ENCODE results near the gene DHRS2. TPM values are rescaled to one million over a fixed set of nuclear protein-coding genes. Genes with fewer than 3 reads are reported as not detected.

DHRS2 gene
- total and polyA plus RNA-seq, 2 of the 13 experiments (the other 11 are each of a cell fraction or from before 2014, with no cell fraction given), result 1,621 to 3,021 TPM

DNA sequence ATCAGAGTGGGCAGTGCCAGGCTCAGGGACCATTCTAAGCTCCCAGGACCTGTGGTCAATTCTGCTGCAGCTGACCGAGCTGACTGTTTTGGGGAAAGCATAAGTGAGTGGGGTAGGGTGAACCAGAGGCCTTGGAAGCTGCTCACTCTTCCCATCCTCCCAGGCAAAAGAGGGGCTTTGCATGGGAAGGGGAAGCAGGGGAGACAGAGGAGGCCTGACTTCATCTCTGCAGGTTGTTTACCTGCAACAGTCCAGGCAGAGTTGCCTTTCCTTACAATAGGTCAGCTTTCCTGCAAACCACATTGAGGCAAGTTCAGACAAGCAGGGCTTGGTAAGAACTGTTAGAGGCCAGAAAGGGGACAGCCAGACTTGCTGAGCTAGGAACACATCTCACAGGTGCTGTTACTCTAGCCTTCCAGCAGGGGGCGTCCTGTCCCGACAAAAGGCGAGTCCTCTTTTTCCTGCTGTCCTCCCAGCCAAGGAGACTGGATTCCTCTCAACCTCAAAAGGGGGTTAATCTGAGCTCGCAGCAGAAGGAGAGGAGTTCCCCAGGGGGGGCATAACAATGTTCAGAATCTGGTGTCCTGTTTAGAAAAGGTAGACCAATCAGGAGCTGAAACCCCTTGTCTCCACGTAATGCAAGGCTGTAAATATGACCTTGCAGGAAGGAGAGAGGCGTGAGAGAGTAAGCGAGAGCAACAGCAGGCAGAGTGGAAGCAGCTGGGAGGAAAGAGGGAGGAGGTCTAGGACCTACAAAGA is 4.3 kb upstream of the DHRS2 start (continued):
- no peak for TF ChIP-seq ZNF703 (CRISPR knock-in tag; IDR thresholded peaks at IDR 0.05; ENCODE audit: borderline replicate concordance)
- TF ChIP-seq, protein P1, sequence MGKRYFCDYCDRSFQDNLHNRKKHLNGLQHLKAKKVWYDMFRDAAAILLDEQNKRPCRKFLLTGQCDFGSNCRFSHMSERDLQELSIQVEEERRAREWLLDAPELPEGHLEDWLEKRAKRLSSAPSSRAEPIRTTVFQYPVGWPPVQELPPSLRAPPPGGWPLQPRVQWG (CRISPR knock-in tag; IDR thresholded peaks at IDR 0.05; ENCODE audit: borderline replicate concordance, low read depth), result no peak
- TF ChIP-seq, protein P2, sequence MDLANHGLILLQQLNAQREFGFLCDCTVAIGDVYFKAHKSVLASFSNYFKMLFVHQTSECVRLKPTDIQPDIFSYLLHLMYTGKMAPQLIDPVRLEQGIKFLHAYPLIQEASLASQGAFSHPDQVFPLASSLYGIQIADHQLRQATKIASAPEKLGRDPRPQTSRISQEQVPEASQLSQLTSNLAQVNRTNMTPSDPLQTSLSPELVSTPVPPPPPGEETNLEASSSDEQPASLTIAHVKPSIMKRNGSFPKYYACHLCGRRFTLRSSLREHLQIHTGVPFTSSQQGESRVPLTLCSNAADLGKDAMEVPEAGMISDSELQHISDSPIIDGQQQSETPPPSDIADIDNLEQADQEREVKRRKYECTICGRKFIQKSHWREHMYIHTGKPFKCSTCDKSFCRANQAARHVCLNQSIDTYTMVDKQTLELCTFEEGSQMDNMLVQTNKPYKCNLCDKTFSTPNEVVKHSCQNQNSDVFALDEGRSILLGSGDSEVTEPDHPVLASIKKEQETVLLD (CRISPR knock-in tag; IDR thresholded peaks at IDR 0.05; ENCODE audit: low read depth), result no peak
- TF ChIP-seq, protein P3, sequence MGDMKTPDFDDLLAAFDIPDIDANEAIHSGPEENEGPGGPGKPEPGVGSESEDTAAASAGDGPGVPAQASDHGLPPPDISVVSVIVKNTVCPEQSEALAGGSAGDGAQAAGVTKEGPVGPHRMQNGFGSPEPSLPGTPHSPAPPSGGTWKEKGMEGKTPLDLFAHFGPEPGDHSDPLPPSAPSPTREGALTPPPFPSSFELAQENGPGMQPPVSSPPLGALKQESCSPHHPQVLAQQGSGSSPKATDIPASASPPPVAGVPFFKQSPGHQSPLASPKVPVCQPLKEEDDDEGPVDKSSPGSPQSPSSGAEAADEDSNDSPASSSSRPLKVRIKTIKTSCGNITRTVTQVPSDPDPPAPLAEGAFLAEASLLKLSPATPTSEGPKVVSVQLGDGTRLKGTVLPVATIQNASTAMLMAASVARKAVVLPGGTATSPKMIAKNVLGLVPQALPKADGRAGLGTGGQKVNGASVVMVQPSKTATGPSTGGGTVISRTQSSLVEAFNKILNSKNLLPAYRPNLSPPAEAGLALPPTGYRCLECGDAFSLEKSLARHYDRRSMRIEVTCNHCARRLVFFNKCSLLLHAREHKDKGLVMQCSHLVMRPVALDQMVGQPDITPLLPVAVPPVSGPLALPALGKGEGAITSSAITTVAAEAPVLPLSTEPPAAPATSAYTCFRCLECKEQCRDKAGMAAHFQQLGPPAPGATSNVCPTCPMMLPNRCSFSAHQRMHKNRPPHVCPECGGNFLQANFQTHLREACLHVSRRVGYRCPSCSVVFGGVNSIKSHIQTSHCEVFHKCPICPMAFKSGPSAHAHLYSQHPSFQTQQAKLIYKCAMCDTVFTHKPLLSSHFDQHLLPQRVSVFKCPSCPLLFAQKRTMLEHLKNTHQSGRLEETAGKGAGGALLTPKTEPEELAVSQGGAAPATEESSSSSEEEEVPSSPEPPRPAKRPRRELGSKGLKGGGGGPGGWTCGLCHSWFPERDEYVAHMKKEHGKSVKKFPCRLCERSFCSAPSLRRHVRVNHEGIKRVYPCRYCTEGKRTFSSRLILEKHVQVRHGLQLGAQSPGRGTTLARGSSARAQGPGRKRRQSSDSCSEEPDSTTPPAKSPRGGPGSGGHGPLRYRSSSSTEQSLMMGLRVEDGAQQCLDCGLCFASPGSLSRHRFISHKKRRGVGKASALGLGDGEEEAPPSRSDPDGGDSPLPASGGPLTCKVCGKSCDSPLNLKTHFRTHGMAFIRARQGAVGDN (CRISPR knock-in tag; IDR thresholded peaks at IDR 0.05), result peak; percentile 57; the same call in 1 of the 2 replicates
- TF ChIP-seq ZNF678 (CRISPR knock-in tag; IDR thresholded peaks at IDR 0.05), result 0 out of 2 replicates have a peak, but pooled peaks have one; percentile 84
- TF ChIP-seq NFKBIZ (CRISPR knock-in tag; IDR thresholded peaks at IDR 0.05), result no peak; the same call in 1 of the 2 replicates
- TF ChIP-seq ZNF335 (CRISPR knock-in tag; IDR thresholded peaks at IDR 0.05), result 0 out of 2 replicates have a peak, but pooled peaks have one; percentile 32
- TF ChIP-seq HMGA1 (CRISPR knock-in tag; conservative IDR thresholded peaks at IDR 0.05), result no peak
- TF ChIP-seq, protein P4, sequence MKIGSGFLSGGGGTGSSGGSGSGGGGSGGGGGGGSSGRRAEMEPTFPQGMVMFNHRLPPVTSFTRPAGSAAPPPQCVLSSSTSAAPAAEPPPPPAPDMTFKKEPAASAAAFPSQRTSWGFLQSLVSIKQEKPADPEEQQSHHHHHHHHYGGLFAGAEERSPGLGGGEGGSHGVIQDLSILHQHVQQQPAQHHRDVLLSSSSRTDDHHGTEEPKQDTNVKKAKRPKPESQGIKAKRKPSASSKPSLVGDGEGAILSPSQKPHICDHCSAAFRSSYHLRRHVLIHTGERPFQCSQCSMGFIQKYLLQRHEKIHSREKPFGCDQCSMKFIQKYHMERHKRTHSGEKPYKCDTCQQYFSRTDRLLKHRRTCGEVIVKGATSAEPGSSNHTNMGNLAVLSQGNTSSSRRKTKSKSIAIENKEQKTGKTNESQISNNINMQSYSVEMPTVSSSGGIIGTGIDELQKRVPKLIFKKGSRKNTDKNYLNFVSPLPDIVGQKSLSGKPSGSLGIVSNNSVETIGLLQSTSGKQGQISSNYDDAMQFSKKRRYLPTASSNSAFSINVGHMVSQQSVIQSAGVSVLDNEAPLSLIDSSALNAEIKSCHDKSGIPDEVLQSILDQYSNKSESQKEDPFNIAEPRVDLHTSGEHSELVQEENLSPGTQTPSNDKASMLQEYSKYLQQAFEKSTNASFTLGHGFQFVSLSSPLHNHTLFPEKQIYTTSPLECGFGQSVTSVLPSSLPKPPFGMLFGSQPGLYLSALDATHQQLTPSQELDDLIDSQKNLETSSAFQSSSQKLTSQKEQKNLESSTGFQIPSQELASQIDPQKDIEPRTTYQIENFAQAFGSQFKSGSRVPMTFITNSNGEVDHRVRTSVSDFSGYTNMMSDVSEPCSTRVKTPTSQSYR (CRISPR knock-in tag; IDR thresholded peaks at IDR 0.05; ENCODE audit: borderline replicate concordance), result no peak
- TF ChIP-seq ZNF441 (CRISPR knock-in tag; IDR thresholded peaks at IDR 0.05; ENCODE audit: borderline replicate concordance), result peak; percentile 82; the same call in 1 of the 2 replicates
- TF ChIP-seq IKZF1 (IDR thresholded peaks at IDR 0.05), result no peak
- TF ChIP-seq, protein P5, sequence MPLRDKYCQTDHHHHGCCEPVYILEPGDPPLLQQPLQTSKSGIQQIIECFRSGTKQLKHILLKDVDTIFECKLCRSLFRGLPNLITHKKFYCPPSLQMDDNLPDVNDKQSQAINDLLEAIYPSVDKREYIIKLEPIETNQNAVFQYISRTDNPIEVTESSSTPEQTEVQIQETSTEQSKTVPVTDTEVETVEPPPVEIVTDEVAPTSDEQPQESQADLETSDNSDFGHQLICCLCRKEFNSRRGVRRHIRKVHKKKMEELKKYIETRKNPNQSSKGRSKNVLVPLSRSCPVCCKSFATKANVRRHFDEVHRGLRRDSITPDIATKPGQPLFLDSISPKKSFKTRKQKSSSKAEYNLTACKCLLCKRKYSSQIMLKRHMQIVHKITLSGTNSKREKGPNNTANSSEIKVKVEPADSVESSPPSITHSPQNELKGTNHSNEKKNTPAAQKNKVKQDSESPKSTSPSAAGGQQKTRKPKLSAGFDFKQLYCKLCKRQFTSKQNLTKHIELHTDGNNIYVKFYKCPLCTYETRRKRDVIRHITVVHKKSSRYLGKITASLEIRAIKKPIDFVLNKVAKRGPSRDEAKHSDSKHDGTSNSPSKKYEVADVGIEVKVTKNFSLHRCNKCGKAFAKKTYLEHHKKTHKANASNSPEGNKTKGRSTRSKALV (CRISPR knock-in tag; IDR thresholded peaks at IDR 0.05), result no peak
- peak; percentile 89 for TF ChIP-seq ZNF547 (CRISPR knock-in tag; IDR thresholded peaks at IDR 0.05)
- TF ChIP-seq, protein P6, sequence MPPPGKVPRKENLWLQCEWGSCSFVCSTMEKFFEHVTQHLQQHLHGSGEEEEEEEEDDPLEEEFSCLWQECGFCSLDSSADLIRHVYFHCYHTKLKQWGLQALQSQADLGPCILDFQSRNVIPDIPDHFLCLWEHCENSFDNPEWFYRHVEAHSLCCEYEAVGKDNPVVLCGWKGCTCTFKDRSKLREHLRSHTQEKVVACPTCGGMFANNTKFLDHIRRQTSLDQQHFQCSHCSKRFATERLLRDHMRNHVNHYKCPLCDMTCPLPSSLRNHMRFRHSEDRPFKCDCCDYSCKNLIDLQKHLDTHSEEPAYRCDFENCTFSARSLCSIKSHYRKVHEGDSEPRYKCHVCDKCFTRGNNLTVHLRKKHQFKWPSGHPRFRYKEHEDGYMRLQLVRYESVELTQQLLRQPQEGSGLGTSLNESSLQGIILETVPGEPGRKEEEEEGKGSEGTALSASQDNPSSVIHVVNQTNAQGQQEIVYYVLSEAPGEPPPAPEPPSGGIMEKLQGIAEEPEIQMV (CRISPR knock-in tag; IDR thresholded peaks at IDR 0.05; ENCODE audit: low read depth), result 0 out of 2 replicates have a peak, but pooled peaks have one; percentile 63
- no peak for TF ChIP-seq ZNF251 (CRISPR knock-in tag; IDR thresholded peaks at IDR 0.05)

All from HepG2 (cell line).